ENCODE results near the gene JMJD4. TPM values are rescaled to one million over a fixed set of nuclear protein-coding genes. Genes with fewer than 3 reads are reported as not detected.

JMJD4 gene, protein sequence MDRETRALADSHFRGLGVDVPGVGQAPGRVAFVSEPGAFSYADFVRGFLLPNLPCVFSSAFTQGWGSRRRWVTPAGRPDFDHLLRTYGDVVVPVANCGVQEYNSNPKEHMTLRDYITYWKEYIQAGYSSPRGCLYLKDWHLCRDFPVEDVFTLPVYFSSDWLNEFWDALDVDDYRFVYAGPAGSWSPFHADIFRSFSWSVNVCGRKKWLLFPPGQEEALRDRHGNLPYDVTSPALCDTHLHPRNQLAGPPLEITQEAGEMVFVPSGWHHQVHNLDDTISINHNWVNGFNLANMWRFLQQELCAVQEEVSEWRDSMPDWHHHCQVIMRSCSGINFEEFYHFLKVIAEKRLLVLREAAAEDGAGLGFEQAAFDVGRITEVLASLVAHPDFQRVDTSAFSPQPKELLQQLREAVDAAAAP
- total RNA-seq = 25.2 and 27.7 TPM in 2 replicates

DNA sequence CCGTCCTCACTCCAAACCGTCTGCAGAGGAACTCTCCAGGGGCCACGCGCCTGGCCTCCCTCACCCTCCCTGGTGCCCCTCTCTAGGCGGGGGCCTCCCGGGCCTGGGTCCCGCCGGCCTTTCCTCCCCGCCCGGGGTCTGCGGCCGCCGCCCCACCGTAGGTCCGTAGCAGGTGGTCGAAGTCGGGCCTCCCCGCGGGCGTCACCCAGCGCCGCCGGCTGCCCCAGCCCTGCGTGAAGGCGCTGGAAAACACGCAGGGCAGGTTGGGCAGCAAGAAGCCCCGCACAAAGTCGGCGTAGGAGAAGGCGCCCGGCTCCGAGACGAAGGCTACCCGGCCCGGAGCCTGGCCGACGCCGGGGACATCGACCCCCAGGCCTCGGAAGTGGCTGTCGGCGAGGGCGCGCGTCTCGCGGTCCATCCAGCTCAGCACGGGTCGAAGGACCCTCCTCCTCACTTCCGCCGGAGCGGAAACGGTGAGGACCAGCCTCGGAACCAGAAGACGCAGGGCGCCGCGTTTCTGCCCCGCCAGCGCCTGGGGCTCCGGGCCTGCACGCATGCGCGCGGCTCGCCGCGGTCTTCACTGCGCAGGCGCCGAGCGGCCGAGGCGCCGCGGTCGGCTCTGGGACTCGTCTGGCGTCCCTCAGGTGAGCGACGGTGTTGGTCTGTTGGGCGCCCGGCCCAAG, at the start of gene JMJD4, which contains the start of gene SNAP47:
JMJD4 (minus strand) TSS at position 447 of the 683 bp plus-strand sequence; CDS start at position 418, 29 bp downstream.
SNAP47 (plus strand) TSS at position 580 of the 683 bp plus-strand sequence. CDS start 12,302 bp downstream, outside the sequence.
- no peak for DNase-seq (ENCODE audit: low read depth)
- TF ChIP-seq, protein P1, sequence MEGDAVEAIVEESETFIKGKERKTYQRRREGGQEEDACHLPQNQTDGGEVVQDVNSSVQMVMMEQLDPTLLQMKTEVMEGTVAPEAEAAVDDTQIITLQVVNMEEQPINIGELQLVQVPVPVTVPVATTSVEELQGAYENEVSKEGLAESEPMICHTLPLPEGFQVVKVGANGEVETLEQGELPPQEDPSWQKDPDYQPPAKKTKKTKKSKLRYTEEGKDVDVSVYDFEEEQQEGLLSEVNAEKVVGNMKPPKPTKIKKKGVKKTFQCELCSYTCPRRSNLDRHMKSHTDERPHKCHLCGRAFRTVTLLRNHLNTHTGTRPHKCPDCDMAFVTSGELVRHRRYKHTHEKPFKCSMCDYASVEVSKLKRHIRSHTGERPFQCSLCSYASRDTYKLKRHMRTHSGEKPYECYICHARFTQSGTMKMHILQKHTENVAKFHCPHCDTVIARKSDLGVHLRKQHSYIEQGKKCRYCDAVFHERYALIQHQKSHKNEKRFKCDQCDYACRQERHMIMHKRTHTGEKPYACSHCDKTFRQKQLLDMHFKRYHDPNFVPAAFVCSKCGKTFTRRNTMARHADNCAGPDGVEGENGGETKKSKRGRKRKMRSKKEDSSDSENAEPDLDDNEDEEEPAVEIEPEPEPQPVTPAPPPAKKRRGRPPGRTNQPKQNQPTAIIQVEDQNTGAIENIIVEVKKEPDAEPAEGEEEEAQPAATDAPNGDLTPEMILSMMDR (IDR thresholded peaks at IDR 0.05; ENCODE audit: insufficient read depth, low read length, poor library complexity, severe bottlenecking) = no peak
- Histone ChIP-seq H3K36me3 (ENCODE audit: control insufficient read depth, insufficient read depth, low read length) (no peaks in the 10 kb centered on the region), H3K27me3 (ENCODE audit: control insufficient read depth, insufficient read depth, low read length) (no peaks in the 10 kb centered on the region), H3K4me3 (ENCODE audit: low read depth, low read length) (peak within 1 kb of the TSS; percentile 82)

DNA sequence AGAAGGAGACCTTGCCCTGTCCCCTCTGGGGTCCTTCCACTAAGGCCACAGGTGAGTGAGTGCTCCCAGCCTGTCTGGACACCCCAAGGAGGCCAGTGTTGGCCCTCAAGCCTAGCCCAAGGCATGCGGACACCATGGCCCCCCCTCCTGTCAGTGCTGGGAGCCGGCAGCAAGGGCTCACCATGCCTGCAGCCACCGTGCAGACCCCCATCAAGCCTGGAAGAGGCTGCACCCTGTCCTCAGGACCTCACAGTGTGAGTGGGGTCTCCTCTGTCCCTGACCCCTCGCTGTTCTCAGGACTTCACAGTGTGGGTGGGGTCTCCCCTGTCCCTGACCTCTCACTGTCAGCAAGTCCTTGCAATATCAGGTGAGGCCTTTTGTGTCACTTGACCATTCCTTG, 47.1 kb upstream of the JMJD4 start:
- peaks cover 13% of the 10 kb centered on the region for H3K27me3 ChIP-seq (ENCODE audit: control insufficient read depth, insufficient read depth, low read length)
- H3K36me3 ChIP-seq (ENCODE audit: control insufficient read depth, insufficient read depth, low read length) = no peaks in the 10 kb centered on the region
- DNase-seq (ENCODE audit: low read depth) = no peak
- H3K4me3 ChIP-seq (ENCODE audit: low read depth, low read length) = no peak overlapping the region
- TF ChIP-seq, protein P1 (IDR thresholded peaks at IDR 0.05; ENCODE audit: insufficient read depth, low read length, poor library complexity, severe bottlenecking) = no peak

- DNase-seq (ENCODE audit: low read depth) = no peak
- Histone ChIP-seq H3K27me3 (ENCODE audit: control insufficient read depth, insufficient read depth, low read length) (peaks cover 6% of the 10 kb centered on the region), H3K4me3 (ENCODE audit: low read depth, low read length) (no peak overlapping the region), H3K36me3 (ENCODE audit: control insufficient read depth, insufficient read depth, low read length) (no peaks in the 10 kb centered on the region)
- TF ChIP-seq, protein P1 (IDR thresholded peaks at IDR 0.05; ENCODE audit: insufficient read depth, low read length, poor library complexity, severe bottlenecking) = no peak
These were observed 46.3 kb upstream of the JMJD4 start for GRCh38 chr1:227781314-227781930.

DNA sequence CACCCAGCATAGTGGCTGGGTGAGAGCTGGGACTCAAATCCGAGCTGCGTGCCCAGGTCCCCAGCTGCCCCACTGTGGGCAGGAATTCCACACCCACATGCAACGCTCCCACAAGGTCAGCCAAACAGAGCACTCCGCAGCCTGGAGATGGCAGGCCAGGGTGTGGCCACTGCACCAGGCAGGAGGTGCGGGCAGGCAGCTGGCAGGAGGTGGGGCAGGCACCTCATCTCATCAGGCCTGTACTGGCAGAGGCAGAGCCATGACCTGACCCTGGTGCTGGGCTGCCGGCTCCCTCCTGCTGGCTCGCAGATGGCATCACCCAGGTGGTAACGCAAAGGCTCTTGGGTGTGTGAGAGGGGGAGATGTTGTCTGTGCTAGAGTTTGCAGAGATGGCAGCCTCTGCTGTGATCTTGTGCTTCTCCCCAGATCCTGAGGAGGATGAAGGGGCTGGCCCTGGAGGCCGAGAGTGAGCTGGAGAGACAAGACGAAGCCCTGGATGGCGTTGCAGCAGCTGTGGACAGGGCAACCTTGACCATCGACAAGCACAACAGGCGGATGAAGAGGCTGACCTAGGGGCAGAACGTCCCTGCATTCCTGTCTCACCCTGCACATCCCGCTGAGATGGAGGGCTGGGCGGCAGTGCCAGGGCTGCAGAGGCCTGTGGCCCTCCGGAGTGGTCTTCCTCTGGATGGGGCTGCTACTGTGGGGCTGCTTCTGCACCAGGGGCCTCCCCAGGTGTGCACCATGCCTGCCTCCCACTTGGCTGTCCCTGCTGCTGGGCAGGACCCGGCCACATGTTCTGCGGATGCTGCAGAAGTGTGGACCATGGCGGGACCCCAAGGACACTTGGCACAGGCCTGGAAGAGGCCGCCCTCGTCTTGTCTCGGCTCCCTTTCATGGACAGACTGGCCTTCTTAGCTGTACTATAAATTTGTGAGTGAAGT, 45.3 kb upstream of the JMJD4 start:
- Histone ChIP-seq H3K36me3 (ENCODE audit: control insufficient read depth, insufficient read depth, low read length) (no peaks in the 10 kb centered on the region), H3K27me3 (ENCODE audit: control insufficient read depth, insufficient read depth, low read length) (no peaks in the 10 kb centered on the region), H3K4me3 (ENCODE audit: low read depth, low read length) (no peak overlapping the region)
- DNase-seq (ENCODE audit: low read depth) = no peak
- TF ChIP-seq, protein P1 (IDR thresholded peaks at IDR 0.05; ENCODE audit: insufficient read depth, low read length, poor library complexity, severe bottlenecking) = no peak

DNA sequence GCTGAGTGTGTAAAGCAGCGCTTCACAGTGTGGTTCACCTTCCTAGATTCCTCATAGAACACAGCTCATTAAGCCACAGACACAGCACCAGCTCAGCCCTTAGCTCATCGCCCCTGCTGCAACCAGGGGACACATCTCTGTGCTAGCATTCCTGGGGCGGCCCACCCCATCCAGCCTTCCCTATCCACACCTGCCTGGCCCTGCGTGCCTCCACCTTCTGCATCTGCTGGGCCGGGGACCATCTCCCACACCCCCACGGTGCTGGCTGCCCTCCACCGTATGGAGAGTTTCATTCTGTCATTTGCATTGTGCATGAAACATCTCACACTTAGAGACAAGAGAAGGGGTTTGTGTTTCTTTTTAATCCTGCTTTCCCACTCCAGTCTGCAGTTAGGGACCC, 44.6 kb upstream of the JMJD4 start:
- H3K4me3 ChIP-seq (ENCODE audit: low read depth, low read length) = no peak overlapping the region
- H3K27me3 ChIP-seq (ENCODE audit: control insufficient read depth, insufficient read depth, low read length) = no peaks in the 10 kb centered on the region
- H3K36me3 ChIP-seq (ENCODE audit: control insufficient read depth, insufficient read depth, low read length) = no peaks in the 10 kb centered on the region
- TF ChIP-seq, protein P1 (IDR thresholded peaks at IDR 0.05; ENCODE audit: insufficient read depth, low read length, poor library complexity, severe bottlenecking) = no peak
- DNase-seq (ENCODE audit: low read depth) = no peak
